HG03045 (cell line): Measurements from ENCODE around the gene POLR1D.

ENCODE experiments used
- ATAC-seq: cut with Tn5 transposase; IDR thresholded peaks from one replicate; pipeline ENCODE4 v1.9.1; 2021; ENCODE audit warnings: mild to moderate bottlenecking, moderate library complexity; ENCODE audit not compliant: unreplicated experiment

Gene POLR1D

GRCh38 chr13:27670861-27671260, 49.2 kb downstream of the POLR1D start:
- ATAC-seq = no peak

GRCh38 chr13:27672025-27672424, 50.3 kb downstream of the POLR1D start:
- ATAC-seq = no peak
